Measurements from ENCODE around the gene ING5. TPM values are rescaled to one million over a fixed set of nuclear protein-coding genes. Genes with fewer than 3 reads are reported as not detected.
A peak's percentile ranks its signal among the peaks of the same experiment; 100 is the strongest.

Gene ING5
- total RNA-seq, 2 experiments from 2014 or later: 26.4 to 27.4 TPM

GRCh38 chr2:241677392-241677791, 24.4 kb upstream of the ING5 start:
- no peak for DNase-seq
- Mint-ChIP-seq H3K4me3 (no peak overlapping the region), H3K9me3 (no peaks in the 10 kb centered on the region), H3K27ac (no peak overlapping the region), H3K36me3 (ENCODE audit: low read depth) (peaks cover 49% of the 10 kb centered on the region), H3K4me1 (peaks cover 21% of the 10 kb centered on the region), H3K27me3 (no peaks in the 10 kb centered on the region)
- ChIA-PET POLR2A (interaction anchor here (1.8 kb wide), 1 partner anchor 10 kb away, joined by 7 read pairs; the partner anchor contains the start of gene DTYMK), CTCF (no interaction called here)

GRCh38 chr2:241678307-241678706, 23.5 kb upstream of the ING5 start:
- H3K27ac Mint-ChIP-seq: no peak overlapping the region
- ChIA-PET POLR2A (interaction anchor here (1.8 kb wide), 1 partner anchor 9 kb away, joined by 7 read pairs; the partner anchor contains the start of gene DTYMK), CTCF (interaction anchor here (0.9 kb wide), 1 partner anchor 8 kb away, joined by 3 read pairs; the partner anchor contains the start of gene DTYMK)
- peaks cover 49% of the 10 kb centered on the region for H3K36me3 Mint-ChIP-seq (ENCODE audit: low read depth)
- H3K27me3 Mint-ChIP-seq: no peaks in the 10 kb centered on the region
- H3K4me3 Mint-ChIP-seq: no peak overlapping the region
- peaks cover 15% of the 10 kb centered on the region for H3K4me1 Mint-ChIP-seq
- no peaks in the 10 kb centered on the region for H3K9me3 Mint-ChIP-seq
- no peak for DNase-seq

GRCh38 chr2:241678784-241679540, 22.9 kb upstream of the ING5 start:
- H3K4me3 Mint-ChIP-seq: no peak overlapping the region
- H3K9me3 Mint-ChIP-seq: no peaks in the 10 kb centered on the region
- no peak for DNase-seq
- peaks cover 51% of the 10 kb centered on the region for H3K36me3 Mint-ChIP-seq (ENCODE audit: low read depth)
- ChIA-PET POLR2A (interaction anchor here (1.8 kb wide), 1 partner anchor 8 kb away, joined by 7 read pairs; the partner anchor contains the start of gene DTYMK), CTCF (interaction anchor here (0.9 kb wide), 1 partner anchor 8 kb away, joined by 3 read pairs; the partner anchor contains the start of gene DTYMK)
- peaks cover 9% of the 10 kb centered on the region for H3K4me1 Mint-ChIP-seq
- no peak overlapping the region for H3K27ac Mint-ChIP-seq
- no peaks in the 10 kb centered on the region for H3K27me3 Mint-ChIP-seq

- Mint-ChIP-seq H3K9me3 (no peaks in the 10 kb centered on the region), H3K27ac (no peak overlapping the region), H3K36me3 (ENCODE audit: low read depth) (peaks cover 58% of the 10 kb centered on the region), H3K4me1 (peaks cover 15% of the 10 kb centered on the region), H3K27me3 (no peaks in the 10 kb centered on the region), H3K4me3 (no peak overlapping the region)
- DNase-seq: no peak
- POLR2A ChIA-PET: interaction anchor here (1.3 kb wide), 1 partner anchor 8 kb away, joined by 4 read pairs; no protein-coding TSS in a partner anchor
- CTCF ChIA-PET: no interaction called here
These were observed 21.8 kb upstream of the ING5 start for GRCh38 chr2:241680044-241680443.

GRCh38 chr2:241680827-241681599, 20.8 kb upstream of the ING5 start:
- Mint-ChIP-seq H3K9me3 (no peaks in the 10 kb centered on the region), H3K4me3 (no peak overlapping the region), H3K27me3 (no peaks in the 10 kb centered on the region), H3K27ac (no peak overlapping the region), H3K36me3 (ENCODE audit: low read depth) (peaks cover 51% of the 10 kb centered on the region), H3K4me1 (peaks cover 23% of the 10 kb centered on the region)
- POLR2A ChIA-PET: interaction anchor here (1.3 kb wide), 1 partner anchor 9 kb away, joined by 4 read pairs; no protein-coding TSS in a partner anchor
- no peak for DNase-seq
- CTCF ChIA-PET: no interaction called here

- Mint-ChIP-seq H3K4me3 (peak overlapping the region; percentile 82), H3K4me1 (peaks cover 42% of the 10 kb centered on the region), H3K36me3 (ENCODE audit: low read depth) (peaks cover 24% of the 10 kb centered on the region), H3K9me3 (no peaks in the 10 kb centered on the region), H3K27ac (peak overlapping the region; percentile 60), H3K27me3 (no peaks in the 10 kb centered on the region)
- ChIA-PET CTCF (interaction anchor here (0.8 to 5.5 kb wide), 11 partner anchors 8 to 537 kb away, joined by 3 to 54 read pairs (median 4); partner anchors contain the start of genes ATG4B, D2HGDH, ING5 and PASK), POLR2A (interaction anchor here (0.7 to 6.0 kb wide), 28 partner anchors 8 to 1121 kb away, joined by 3 to 141 read pairs (median 5); partner anchors contain the start of genes ATG4B, D2HGDH, HDLBP and ING5)
- DNase-seq: no peak
These were observed 15.6 kb upstream of the ING5 start for GRCh38 chr2:241686324-241686649.

GRCh38 chr2:241686650-241687425, 15.0 kb upstream of the ING5 start, which contains the start of gene DTYMK:
TSS of gene DTYMK (minus strand) at chr2:241686815. CDS start at chr2:241686783, 32 bp downstream.
- Mint-ChIP-seq H3K9me3 (no peaks in the 10 kb centered on the region), H3K27me3 (no peaks in the 10 kb centered on the region)
- DNase-seq: peak; percentile 97

GRCh38 chr2:241689306-241689705, 12.5 kb upstream of the ING5 start:
- H3K36me3 Mint-ChIP-seq (ENCODE audit: low read depth): peaks cover 17% of the 10 kb centered on the region
- H3K4me3 Mint-ChIP-seq: peak overlapping the region; percentile 21
- peaks cover 36% of the 10 kb centered on the region for H3K4me1 Mint-ChIP-seq
- peak; percentile 35 for DNase-seq
- H3K27me3 Mint-ChIP-seq: no peaks in the 10 kb centered on the region
- POLR2A ChIA-PET: interaction anchor here (1.5 to 6.0 kb wide), 5 partner anchors 12 to 539 kb away, joined by 4 to 141 read pairs (median 16); partner anchors contain the start of genes HDLBP, ING5, PPP1R7 and SEPTIN2
- H3K9me3 Mint-ChIP-seq: no peaks in the 10 kb centered on the region
- CTCF ChIA-PET: interaction anchor here (0.8 to 4.1 kb wide), 3 partner anchors 11 to 190 kb away, joined by 3 to 54 read pairs (median 3); partner anchors contain the start of gene ING5
- H3K27ac Mint-ChIP-seq: peak overlapping the region; percentile 16

More at GRCh38 chr2:241686650-241687425, 15.0 kb upstream of the ING5 start, which contains the start of gene DTYMK:
- ChIA-PET POLR2A (interaction anchor here (0.7 to 6.0 kb wide), 31 partner anchors 9 to 1122 kb away, joined by 3 to 141 read pairs (median 5); partner anchors contain the start of genes ATG4B, D2HGDH, HDLBP and ING5), CTCF (interaction anchor here (0.6 to 5.5 kb wide), 12 partner anchors 8 to 538 kb away, joined by 3 to 54 read pairs (median 4); partner anchors contain the start of genes ATG4B, D2HGDH, ING5 and PASK)
- peaks cover 18% of the 10 kb centered on the region for H3K36me3 Mint-ChIP-seq (ENCODE audit: low read depth)
- H3K4me3 Mint-ChIP-seq: peak within 1 kb of the TSS; percentile 82
- peak within 1 kb of the TSS; percentile 90 for H3K27ac Mint-ChIP-seq
- peaks cover 40% of the 10 kb centered on the region for H3K4me1 Mint-ChIP-seq

GRCh38 chr2:241690202-241690717, 11.6 kb upstream of the ING5 start:
- H3K36me3 Mint-ChIP-seq (ENCODE audit: low read depth): peaks cover 13% of the 10 kb centered on the region
- ChIA-PET CTCF (no interaction called here), POLR2A (interaction anchor here (6.0 kb wide), 1 partner anchor 11 kb away, joined by 141 read pairs; the partner anchor contains the start of gene ING5)
- no peak for DNase-seq
- H3K4me3 Mint-ChIP-seq: no peak overlapping the region
- no peaks in the 10 kb centered on the region for H3K27me3 Mint-ChIP-seq
- H3K4me1 Mint-ChIP-seq: peaks cover 30% of the 10 kb centered on the region
- no peaks in the 10 kb centered on the region for H3K9me3 Mint-ChIP-seq
- no peak overlapping the region for H3K27ac Mint-ChIP-seq

GRCh38 chr2:241692448-241692847, 9.4 kb upstream of the ING5 start:
- Mint-ChIP-seq H3K9me3 (no peaks in the 10 kb centered on the region), H3K36me3 (ENCODE audit: low read depth) (peaks cover 22% of the 10 kb centered on the region), H3K27ac (no peak overlapping the region), H3K4me3 (no peak overlapping the region), H3K4me1 (peaks cover 21% of the 10 kb centered on the region), H3K27me3 (no peaks in the 10 kb centered on the region)
- POLR2A ChIA-PET: interaction anchor here (1.8 kb wide), 1 partner anchor 9 kb away, joined by 5 read pairs; the partner anchor contains the start of gene ING5
- CTCF ChIA-PET: interaction anchor here (1.2 kb wide), 1 partner anchor 9 kb away, joined by 6 read pairs; the partner anchor contains the start of gene ING5
- DNase-seq: no peak

GRCh38 chr2:241695651-241696050, 6.2 kb upstream of the ING5 start:
- H3K36me3 Mint-ChIP-seq (ENCODE audit: low read depth): peaks cover 18% of the 10 kb centered on the region
- ChIA-PET CTCF (interaction anchor here (1.2 kb wide), 1 partner anchor 9 kb away, joined by 3 read pairs; the partner anchor contains the start of gene DTYMK), POLR2A (no interaction called here)
- H3K27ac Mint-ChIP-seq: no peak overlapping the region
- no peak for DNase-seq
- H3K27me3 Mint-ChIP-seq: no peaks in the 10 kb centered on the region
- peaks cover 11% of the 10 kb centered on the region for H3K4me1 Mint-ChIP-seq
- no peak overlapping the region for H3K4me3 Mint-ChIP-seq
- no peaks in the 10 kb centered on the region for H3K9me3 Mint-ChIP-seq

All from activated CD4-positive, alpha-beta memory T cell treated with anti-CD3 and anti-CD28 coated beads, Interleukin-2, amount 10 ng/mL, durations not matched to agents 7 days and 5 days (primary cell).